GM03348 (cell line): ENCODE measurements around the gene ARHGAP10.
A peak's percentile ranks its signal among the peaks of the same experiment; 100 is the strongest.
"Not testable (repeated sequence)": the region's sequence is repeated elsewhere in the genome, so short reads cannot be mapped to it uniquely, and the experiment has no call there.

ENCODE experiments used
- DNase-seq: peaks from one replicate; pipeline ENCODE4 v3.0.0; 2012; ENCODE audit warnings: low spot score

Gene ARHGAP10

DNA sequence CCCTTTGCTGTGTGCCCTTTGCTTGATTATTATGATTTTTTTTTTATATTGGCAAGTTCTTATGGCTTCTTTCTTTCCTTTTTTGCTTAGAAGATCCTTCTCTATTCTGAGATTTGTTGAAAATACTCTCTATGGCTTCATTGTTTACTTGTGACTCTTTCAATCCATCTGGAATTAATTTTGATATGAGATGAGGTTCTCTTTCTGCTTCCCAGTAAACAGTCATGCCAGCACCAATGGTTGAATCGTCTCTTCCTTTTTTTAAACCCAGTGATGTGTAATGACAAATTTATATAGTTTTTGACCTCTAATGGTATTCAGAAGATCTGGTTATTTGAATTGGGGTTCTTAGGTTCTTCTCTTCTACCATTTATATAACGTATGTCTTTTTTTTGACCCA lies 121.8 kb downstream of the ARHGAP10 start:
- DNase-seq = peak; percentile 80

GRCh38 chr4:147854154-147854553 lies 122.3 kb downstream of the ARHGAP10 start:
- DNase-seq = peak; percentile 20

- no peak for DNase-seq
Measured at GRCh38 chr4:147855571-147856009, 123.7 kb downstream of the ARHGAP10 start.

DNA sequence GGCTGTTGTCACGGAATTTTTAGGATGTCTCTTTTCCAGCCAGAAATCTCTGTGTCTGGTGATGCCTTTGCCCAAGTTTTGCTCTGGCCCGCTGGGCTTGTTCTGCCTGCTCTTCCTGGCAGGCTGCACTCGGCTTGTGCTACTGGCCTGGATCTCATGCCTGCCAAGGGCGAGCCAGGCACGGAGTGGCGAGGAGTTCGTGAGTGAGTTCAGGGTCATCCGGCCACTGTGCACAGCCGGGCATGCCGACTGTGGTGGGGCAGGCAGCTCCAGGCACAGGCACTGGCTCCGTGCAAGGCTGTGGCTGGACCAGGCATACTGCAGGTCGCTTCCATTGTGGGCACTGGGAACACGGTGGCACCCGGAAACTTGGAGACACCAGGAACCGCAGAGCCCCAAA lies 129.1 kb downstream of the ARHGAP10 start:
- DNase-seq = no peak

DNA sequence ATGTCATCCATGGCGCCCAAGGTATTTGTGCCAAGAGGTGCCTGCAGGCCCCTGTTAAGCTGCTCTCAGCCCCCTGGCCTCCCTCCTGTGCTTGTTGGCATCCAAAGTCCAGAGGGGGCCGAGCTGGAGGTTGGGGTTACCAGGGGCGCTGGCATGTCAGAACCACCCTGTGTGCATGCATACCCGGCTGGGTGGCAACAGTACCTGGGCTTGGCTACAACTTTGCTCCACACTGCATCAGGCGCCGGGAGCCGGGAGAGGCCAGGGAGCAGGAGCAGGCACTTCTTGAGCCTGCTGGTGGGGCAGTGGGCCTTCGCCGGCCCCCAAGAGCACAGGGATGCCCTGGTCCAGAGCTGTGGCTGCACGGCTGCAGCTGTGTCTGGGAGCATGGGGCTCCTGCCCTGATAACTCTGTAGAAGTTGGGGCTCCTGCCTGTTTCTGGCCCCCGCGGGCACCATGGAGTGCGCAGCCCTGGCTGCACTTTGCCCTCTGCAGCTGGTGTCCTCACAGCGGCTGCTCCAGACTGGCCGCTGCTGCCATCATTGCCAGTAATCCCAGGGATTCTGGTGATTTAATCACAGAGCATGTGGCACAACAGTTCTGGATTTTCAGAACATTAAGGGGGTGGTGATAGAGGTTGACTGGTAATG lies 130.3 kb downstream of the ARHGAP10 start:
- DNase-seq = no peak

DNA sequence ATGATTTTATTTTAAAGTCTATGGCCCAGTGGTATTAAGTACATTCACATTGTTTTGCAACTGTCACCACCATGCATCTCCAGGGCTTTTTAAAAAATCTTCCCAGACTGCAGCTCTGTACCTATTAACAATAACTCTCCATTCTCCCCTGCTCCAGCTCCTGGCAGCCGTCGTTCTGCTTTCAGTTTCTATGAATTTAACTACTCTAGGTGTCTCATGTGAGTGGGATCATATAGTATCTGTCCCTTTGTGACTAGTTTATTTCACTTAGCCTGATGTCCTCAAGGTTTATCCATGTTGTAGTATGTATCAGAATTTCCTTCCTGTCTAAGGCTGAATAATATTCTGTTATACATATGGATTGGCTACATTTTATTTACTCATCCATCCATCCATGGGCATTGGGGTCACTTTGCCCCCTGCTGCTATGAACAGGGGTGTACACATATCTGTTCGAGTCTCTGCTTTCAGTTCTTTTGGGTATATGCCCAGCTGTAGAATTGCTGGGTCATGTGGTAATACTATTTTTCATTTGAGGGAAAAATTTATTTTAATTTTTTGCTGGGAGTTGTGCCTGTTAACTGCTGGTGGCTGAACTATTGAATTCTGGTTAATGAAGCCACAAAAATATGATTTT lies 131.3 kb downstream of the ARHGAP10 start:
- no peak for DNase-seq

DNA sequence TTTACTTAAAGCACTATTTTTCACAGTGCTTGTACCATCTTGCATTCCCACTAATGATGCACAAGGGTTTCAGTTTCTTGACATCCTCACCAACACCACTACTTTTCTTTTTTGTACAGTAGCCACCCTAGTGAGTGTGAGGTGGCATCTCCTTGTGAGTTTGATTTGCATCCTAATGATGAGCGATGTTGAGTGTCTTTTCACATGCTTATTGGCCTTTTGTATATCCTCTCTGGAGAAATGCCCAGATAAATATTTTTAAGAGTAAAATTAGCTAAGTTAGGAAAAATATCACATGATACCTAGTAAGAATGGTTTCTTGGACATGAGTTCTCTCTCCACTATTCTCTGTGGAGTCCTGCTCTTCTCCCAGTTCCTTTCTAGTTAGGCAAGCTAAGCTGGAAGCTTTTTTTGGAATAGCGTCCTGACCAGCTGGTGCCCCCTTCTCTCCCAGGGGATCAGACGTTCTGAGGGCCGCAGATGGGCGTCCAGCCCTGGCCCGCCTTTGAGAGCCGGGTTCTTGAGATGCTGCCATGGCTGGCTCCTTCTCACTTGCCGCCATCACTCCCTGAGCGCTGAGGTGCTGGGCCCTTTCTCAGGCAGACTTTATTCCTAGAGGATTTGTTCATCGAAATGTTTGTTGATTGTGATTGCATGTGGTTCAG lies 132.1 kb downstream of the ARHGAP10 start:
- peak; percentile 8 for DNase-seq

- no peak for DNase-seq
Measured at GRCh38 chr4:147864607-147865006, 132.7 kb downstream of the ARHGAP10 start.

DNA sequence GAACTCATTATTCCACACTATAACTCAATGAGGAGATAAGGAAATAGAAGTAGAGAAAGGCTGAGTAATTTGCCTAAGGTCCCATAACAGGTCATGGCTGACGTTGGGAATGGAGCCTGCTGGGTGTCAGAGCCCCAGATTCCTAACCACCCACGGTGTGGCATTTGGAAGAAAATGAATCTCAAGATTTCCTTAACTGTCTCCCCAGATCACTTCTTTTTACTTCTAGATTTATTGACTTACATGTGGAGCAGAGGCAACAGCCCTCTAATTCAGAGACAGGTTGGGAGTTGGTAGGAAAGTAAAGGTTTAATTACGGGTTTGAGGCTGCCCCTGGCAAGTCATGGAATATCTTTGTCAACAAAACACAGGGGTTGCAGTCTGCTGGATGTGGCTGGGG lies 134.0 kb downstream of the ARHGAP10 start:
- DNase-seq = peak; percentile 23

DNA sequence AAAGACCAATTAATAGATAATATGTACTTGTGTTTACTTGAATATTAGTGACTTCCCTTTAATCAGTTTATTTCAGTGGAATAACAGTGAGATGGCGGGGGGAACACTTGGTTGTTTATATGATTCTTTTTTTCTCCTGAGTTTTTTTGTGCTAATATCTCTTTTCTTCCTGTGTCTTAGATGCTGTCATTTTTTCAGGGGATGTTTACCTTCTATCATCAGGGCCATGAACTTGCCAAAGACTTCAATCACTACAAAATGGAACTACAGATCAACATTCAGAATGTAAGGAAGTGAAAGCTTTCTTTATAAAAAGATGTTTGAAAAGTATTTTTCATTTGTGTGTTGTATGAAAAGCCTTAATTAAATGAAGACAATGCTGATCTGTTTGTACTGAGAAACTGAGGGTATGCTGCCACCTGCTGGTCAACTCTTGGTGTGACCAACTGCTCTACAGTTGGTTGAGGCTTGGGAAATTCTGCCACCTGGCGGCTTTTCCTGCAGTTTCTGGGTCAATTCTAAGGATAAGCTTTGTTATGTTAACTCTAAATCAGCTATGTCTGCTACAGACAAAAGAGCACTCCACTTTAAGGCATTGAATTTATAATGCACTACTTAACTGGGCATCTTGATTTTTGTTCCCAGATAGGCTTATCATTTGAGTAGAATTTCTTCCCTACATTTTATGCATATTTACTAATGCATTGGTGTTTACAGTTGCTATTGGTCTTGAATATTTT lies 134.8 kb downstream of the ARHGAP10 start:
- peak; percentile 83 for DNase-seq

GRCh38 chr4:147874109-147874508 lies 142.2 kb downstream of the ARHGAP10 start:
- no peak for DNase-seq

GRCh38 chr4:147877308-147877771 lies 145.5 kb downstream of the ARHGAP10 start:
- DNase-seq = no peak

DNA sequence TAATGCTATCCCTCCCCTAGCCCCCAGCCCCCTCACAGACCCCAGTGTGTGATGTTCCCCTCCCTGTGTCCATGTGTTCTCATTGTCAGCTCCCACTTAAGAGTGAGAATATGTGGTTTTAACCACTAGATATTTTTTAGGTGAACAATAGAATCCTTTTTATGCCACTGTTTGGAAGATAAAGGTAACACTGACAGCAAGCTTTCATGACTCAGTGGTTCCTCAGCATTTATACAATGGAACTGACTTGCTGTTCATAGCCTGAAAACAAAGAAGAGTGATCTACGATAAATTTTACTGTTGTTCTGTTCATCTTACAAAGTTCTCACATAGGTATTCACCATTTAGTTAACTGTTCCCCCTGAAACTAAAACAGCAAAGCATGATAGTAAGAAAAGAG lies 147.8 kb downstream of the ARHGAP10 start:
- no peak for DNase-seq

GRCh38 chr4:147880511-147880910 lies 148.6 kb downstream of the ARHGAP10 start:
- DNase-seq = no peak

GRCh38 chr4:147884536-147884935 lies 152.6 kb downstream of the ARHGAP10 start:
- DNase-seq = no peak

- not testable (repeated sequence) for DNase-seq
Measured at GRCh38 chr4:147885216-147885615, 153.3 kb downstream of the ARHGAP10 start.

- DNase-seq = no peak
Measured at GRCh38 chr4:147891476-147892115, 159.7 kb downstream of the ARHGAP10 start.

DNA sequence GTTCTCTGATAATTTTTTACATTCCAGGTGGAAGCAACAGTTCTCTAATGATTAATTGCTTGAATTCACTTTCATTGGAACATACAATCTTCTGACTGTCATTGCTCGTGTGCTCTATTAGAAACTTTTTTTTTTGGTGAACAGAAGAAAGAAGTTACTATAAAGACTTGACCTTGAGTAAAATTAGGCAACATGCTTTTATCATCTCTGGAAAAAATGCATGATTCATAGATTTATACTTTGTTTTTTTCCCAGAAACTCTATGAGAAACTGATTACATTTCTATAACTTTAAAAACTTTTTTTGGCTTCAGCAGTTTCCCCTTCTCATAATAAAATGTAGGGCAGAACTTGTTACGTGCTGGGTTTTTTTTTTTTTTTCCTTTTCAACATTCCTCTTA lies 167.6 kb downstream of the ARHGAP10 start:
- peak; percentile 15 for DNase-seq

- peak; percentile 9 for DNase-seq
Measured at GRCh38 chr4:147901388-147901787, 169.5 kb downstream of the ARHGAP10 start.

DNA sequence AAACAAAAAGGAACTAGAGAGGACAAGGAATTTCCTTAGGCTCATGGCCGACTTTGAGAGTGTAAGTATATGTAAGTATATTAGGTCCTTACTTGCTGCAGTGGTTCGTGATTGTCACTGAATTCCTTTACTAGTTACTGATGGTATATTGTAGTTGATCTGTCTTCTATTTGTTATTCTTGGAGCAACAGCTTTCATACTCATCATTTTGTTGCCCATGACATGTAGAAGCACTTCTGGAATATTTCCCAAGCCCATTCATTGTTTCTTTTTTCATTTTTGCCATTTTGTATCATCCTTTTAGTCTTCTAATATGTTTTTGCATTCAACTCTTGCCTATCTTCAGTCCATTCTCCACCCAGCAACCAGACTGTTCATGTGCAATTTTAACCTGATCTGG lies 170.0 kb downstream of the ARHGAP10 start:
- peak; percentile 8 for DNase-seq

DNA sequence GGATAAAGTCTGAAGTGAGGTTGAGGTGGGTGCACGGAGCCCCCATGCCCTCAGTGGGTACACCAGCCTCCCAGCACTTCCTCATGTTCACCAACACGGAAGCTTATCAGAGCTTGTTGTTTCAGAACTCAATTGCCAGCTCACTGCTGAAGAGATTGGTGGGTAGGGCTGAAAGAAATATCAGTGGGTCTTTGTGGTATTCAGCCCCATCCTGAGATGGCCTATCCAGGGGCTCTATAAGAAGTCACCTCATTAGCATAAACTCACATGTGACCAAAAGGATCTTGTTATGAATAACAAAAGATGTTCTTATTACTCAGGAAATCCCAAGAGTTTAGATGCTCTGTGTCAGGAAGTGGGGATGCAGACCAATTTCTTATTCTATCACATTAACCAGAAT lies 177.3 kb downstream of the ARHGAP10 start:
- DNase-seq = no peak

DNA sequence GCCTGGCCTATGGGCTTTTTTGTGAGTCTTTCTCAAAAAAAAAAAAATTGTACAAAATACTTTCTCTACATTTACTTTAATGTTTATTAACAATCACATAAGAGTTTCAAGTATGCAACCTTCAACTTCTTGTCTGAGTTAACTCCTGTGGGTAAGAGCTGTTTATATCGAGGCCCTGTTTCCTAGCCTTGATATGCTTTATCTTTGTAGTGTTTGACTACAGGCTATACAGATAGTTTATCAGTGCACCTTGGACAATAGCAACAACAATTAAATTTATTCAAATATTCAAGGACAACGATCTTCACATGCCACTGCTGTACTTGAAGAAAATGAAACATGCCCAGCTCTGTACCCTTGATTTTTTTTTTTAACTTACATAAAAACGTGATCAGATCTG lies 178.4 kb downstream of the ARHGAP10 start:
- DNase-seq = no peak
